ENCODE results near the gene ZSCAN21. TPM values are rescaled to one million over a fixed set of nuclear protein-coding genes. Genes with fewer than 3 reads are reported as not detected.
A peak's percentile ranks its signal among the peaks of the same experiment; 100 is the strongest.

The ZSCAN21 gene
- total RNA-seq, 1 donor from 2014 or later, result 13.6 TPM

GRCh38 chr7:100075418-100075817, 25.8 kb downstream of the ZSCAN21 start:
- no peak for DNase-seq (ENCODE audit: low read depth)

- DNase-seq (ENCODE audit: low read depth), result no peak
Observed at GRCh38 chr7:100077205-100077604, 27.6 kb downstream of the ZSCAN21 start.

GRCh38 chr7:100079024-100079560, 29.5 kb downstream of the ZSCAN21 start:
- DNase-seq (ENCODE audit: low read depth), result no peak

GRCh38 chr7:100080907-100081534, 31.4 kb downstream of the ZSCAN21 start:
- no peak for DNase-seq (ENCODE audit: low read depth)

- peak; percentile 95 for DNase-seq (ENCODE audit: low read depth)
Observed at GRCh38 chr7:100081535-100082102, 32.0 kb downstream of the ZSCAN21 start, which contains the start of gene ZNF3. Gene ZNF3, minus strand, starts transcription at chr7:100081723. Its CDS starts 4,366 bp downstream, at chr7:100077357.

GRCh38 chr7:100082978-100083377, 33.4 kb downstream of the ZSCAN21 start:
- DNase-seq (ENCODE audit: low read depth), result no peak

- DNase-seq (ENCODE audit: low read depth), result no peak
Observed at GRCh38 chr7:100085515-100085914, 35.9 kb downstream of the ZSCAN21 start.

GRCh38 chr7:100087055-100087750, 37.6 kb downstream of the ZSCAN21 start:
- DNase-seq (ENCODE audit: low read depth), result peak; percentile 91

GRCh38 chr7:100088095-100088620, 38.6 kb downstream of the ZSCAN21 start:
- no peak for DNase-seq (ENCODE audit: low read depth)

GRCh38 chr7:100088621-100089457, 39.3 kb downstream of the ZSCAN21 start, which contains the start of gene COPS6:
Gene COPS6, plus strand, starts transcription at chr7:100088969. Its CDS starts 22 bp downstream, at chr7:100088991.
- no peak for DNase-seq (ENCODE audit: low read depth)

- no peak for DNase-seq (ENCODE audit: low read depth)
Observed at GRCh38 chr7:100089458-100090196, 40.1 kb downstream of the ZSCAN21 start.

GRCh38 chr7:100090527-100091410, 41.2 kb downstream of the ZSCAN21 start:
- DNase-seq (ENCODE audit: low read depth), result no peak

GRCh38 chr7:100091411-100092181, 42.0 kb downstream of the ZSCAN21 start:
- DNase-seq (ENCODE audit: low read depth), result no peak

- no peak for DNase-seq (ENCODE audit: low read depth)
Observed at GRCh38 chr7:100093054-100093453, 43.5 kb downstream of the ZSCAN21 start.

- DNase-seq (ENCODE audit: low read depth), result no peak
Observed at GRCh38 chr7:100093498-100093897, 43.9 kb downstream of the ZSCAN21 start.

GRCh38 chr7:100093925-100094486, 44.4 kb downstream of the ZSCAN21 start:
- no peak for DNase-seq (ENCODE audit: low read depth)

GRCh38 chr7:100095289-100095688, 45.7 kb downstream of the ZSCAN21 start:
- DNase-seq (ENCODE audit: low read depth), result no peak

- DNase-seq (ENCODE audit: low read depth), result no peak
Observed at GRCh38 chr7:100095704-100096103, 46.1 kb downstream of the ZSCAN21 start.

GRCh38 chr7:100098913-100099312, 49.3 kb downstream of the ZSCAN21 start:
- no peak for DNase-seq (ENCODE audit: low read depth)

All from renal cortical epithelial cell (primary cell).